GM18519 (cell line): ENCODE data around the gene TENM4.

ENCODE experiments used
- ATAC-seq: cut with Tn5 transposase; IDR thresholded peaks from one replicate; pipeline ENCODE4 v1.9.1; 2021; ENCODE audit warnings: mild to moderate bottlenecking, moderate library complexity; ENCODE audit not compliant: unreplicated experiment, low FRiP score

Gene TENM4

DNA sequence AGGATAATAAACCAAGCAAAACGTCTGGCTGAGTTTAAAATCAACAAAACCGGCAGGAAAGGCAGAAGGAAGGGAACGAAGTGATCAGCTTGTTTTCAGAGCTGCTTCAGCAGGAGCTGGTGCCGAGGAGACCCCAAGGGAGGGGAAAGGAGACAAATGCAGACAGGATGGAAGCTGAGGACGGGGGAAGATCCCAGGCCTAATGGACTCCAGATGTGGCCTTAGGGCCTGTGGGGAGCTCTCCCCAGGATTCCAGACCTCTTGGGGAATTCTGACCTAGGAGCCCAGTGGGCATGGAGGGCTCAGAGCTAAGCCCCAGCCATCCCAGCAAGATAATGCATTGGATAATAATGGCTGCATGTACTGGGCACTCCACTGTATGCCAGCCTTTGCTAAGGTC is 654.7 kb downstream of the TENM4 start:
- ATAC-seq = no peak

DNA sequence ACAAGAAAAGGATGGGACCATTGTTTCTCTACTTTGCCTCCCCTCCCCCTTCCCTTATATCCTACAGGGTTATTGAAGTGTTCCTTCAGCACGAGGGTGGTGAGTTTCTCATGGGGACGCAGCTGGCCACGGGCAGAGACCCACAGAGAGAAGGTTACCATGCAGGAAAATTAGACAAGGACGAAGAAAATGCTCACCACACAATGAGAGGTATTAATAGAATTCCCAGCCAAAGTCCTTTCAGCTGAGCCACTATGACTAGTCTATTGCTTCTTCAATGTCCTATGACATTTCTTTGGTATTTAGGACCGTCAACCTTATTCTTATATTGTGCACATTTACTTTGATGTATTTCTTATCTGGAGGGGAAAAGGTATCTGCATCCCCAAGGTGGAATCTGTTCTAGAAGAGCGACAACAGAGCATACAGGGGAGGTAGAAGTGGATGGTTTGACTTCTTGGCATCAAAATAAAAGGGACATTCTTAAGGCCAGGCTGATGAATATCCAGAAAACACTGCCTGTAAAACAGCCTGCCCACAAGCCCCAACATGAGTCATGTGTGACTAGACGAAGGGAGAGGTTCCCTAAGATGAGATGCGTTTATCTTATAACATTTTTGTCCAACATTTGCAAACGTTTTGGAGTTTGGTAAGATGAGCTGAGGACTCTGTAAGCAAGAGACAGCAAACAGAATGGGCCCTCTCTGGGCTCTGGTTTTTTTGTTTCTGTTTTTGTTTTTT is 656.3 kb downstream of the TENM4 start:
- ATAC-seq = no peak

DNA sequence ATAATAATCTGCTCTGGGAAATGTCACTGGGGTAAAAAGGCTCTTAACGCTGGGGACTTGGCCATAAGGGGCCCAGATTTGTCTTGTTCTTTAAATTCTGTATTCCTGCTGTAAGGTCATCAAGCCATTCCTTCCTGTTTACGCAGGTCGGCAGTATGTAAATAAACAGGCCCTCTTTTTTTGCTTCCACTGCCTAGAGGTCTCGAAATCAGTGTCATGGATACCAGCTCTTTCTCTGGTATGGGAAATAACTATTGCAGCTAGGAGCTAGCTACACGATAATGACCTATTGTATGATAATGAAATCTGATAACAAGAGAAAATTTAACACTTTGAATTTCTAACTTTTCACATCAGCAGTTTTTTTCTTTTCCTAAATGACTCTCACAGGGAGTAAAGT is 657.0 kb downstream of the TENM4 start:
- no peak for ATAC-seq

DNA sequence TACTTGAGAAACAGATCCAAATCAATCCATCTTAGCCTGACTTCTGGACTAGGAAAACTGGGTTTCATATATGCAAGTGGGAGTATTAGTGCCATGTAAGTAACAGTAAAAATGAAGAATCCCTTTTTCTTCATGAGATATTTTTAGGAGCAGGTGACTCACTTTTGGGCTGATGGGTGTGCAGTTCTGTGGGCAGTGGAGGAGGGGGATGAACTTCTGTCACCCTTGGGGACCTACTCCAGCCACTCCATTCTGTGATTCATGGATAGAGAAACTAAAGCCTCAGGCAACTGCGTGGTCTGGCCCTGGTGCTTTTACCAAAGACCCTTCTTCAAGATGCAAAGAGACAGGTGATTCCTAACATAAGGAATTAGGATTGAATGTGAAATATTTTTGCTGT is 657.5 kb downstream of the TENM4 start:
- no peak for ATAC-seq

DNA sequence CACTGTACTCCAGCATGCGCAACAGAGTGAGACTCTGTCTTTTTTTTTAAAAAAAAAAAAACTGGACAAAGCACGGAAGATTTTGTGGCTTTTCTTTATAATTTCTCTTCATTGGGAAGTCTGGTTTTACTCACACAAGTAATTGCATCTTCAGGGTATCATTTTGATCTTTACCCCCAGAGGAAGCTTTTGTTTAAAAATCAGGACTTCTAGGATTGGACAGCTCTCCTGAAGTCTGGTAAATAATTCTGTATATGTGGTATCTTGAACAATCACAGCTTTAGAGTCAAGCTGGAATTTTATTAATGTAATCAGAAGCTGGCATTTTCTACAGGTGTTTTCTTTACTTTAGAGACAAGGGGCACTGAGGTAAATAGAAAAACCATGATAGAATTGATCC is 658.1 kb downstream of the TENM4 start:
- no peak for ATAC-seq

DNA sequence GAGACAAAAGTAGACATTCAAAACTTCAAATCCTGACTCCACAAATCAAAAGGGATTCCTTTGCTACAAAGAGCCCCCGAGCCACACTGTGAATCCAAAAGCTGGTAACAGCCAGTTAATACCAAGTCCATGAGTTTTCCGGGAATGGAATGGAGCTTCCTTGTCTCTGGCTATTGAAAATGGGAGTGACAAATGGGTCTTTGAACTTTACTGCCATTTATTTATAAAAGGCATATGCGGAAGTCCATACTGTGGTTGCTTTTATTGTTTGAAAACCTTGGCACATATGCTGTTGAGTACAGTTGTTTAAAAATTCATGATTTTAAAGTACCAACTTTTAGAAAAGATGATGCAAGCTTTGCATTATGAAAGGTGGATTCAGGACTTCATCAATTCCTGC is 659.9 kb downstream of the TENM4 start:
- no peak for ATAC-seq

DNA sequence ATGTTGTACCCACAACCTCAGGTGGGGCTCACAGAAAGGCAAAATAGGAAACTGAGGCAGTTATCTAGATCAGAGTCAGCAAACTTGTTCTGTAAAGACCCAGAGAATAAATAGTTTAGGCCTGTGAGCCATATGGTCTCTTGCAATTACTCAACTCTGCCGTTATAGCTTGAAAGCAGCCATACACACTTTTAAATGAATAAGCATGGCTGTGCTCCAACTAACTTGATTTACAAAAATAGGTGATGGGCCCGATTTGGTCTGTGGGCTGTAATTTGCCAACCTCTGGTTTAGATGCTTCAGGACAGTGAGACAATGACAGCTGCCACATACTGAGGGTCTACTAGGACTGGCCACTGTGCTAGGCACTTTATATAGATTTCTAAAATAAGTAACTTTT is 667.3 kb downstream of the TENM4 start:
- ATAC-seq = no peak

DNA sequence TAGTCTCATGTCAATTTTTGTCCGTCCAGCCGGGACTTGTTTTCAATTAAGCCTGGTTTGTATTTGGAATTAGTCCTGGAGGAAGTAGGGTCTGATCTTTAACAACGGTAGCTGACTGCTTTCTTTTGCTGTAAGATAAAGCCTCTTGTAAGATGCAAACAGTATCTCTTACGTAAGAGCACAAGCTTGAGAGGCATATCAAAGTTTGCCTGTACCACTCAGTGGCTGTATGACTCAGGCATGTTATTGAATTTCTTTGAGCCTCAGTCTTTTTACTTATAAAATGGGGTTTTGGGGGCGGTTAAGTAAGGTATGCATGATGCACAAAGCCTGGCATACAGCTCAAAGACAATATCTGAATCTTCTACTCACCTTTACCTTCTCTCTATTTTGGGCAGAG is 667.8 kb downstream of the TENM4 start:
- ATAC-seq = no peak

DNA sequence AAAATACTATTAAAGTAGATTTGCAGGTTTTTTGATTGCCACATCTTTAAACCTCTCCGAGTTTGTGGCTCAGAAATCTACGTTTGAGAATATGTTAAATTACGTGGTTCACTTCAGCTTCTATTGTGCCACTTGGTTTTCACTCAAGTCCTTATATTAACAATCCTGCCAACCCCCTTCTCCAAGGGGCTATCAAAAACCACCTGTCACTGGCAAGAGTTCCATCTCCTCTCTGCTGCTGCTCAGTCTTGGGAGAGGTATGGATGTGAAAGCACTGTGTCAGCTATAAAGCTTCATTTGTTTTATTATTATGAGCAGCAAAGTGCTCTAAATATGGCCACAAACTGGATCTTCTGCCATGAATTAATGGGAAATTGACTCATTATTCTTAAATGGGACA is 668.6 kb downstream of the TENM4 start:
- no peak for ATAC-seq

DNA sequence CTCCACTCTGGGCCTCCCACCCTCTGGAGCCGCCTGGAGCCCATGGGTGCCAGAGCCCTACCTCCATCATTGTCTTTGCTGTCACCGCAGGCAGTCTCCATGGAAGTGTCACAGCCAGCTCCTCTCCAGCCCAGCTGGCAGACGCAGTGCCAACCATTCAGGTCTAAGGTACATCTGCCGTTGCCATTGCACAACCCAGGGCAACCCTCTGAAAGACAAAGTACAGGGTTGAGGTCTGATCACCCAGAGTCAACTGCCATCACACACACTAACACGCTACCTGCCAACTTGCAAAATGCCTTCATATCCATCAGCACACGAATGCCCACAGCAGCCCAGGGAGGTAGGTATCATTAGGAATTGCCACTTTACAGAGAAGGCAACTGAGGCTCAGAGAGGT is 669.9 kb downstream of the TENM4 start:
- no peak for ATAC-seq

DNA sequence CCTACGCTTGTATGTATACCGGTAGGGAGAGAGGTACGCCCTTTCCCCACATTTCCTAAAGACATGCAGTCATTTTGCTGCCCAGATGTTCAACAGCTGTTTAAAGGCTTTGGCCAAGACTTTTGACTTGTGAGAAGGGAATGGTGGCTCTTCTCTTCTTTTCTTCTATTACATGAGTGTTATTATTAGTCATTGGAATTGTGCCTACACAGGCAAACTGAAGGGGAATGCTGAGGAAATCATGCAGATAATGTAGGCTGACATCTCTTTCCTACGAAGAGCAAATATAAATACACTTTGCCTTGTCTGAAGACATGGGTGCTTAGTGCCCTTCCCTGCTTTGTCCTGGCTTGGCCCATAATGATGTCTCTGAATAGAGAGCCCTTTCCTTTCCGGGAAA is 671.9 kb downstream of the TENM4 start:
- ATAC-seq = no peak

DNA sequence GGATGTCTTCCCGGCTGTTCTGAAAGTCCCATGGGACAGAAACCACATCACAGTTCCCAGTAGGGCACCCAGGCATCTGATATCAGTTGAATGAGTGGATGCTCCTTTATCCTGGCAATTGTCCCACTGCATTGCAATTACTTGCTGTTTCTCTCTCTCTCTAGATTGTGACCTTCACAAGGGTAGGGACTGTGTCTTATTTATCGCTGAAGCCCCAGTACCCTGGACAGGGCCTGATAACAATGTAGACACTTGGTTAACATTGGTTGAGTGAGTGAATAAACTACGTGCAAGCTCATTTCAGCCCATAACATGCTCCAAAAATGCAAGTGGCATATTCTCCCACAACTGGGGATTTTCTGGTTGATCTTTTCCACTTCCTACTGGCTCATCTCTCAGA is 672.5 kb downstream of the TENM4 start:
- ATAC-seq = no peak

DNA sequence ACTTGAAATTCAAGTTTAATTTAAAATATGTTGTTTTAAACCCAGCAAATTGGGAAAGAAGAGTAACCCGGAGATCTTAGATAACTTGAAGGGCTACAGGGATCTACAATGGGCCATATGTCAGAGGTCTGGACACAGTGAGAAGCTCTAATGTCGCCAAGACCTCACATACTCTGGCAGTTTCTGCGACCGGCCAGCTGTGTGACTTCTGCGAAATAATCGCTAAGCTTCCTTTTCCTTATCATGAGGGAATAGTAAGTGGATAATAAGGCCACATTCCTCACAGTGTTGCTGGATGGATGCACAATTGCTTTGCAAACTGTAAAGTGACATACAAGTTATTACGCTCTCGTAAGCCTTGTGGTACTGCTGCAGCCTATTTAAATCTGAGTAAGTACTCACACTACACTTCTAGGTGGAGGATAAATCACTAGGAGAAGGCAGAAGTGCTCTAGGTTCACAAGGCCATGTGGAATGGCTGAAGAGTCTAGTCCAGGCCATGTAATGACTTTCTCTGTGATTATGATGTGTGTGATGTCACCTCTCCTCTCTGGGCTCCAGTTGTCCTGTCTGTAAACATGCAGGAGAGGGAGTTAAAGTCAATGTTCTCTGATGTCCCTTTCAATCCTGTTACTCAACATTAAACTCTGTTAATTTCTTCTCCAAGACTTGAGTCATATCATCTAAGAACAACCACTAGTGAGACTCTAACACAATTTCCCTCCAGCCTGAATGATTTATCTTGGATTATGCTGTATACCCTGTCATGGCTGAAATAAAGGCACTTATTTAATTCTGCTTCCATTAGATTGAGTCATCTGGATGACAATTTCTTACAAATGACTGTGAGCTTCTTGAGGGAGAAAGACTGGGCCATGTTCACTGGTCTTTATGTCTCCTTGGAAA is 673.5 kb downstream of the TENM4 start:
- no peak for ATAC-seq

DNA sequence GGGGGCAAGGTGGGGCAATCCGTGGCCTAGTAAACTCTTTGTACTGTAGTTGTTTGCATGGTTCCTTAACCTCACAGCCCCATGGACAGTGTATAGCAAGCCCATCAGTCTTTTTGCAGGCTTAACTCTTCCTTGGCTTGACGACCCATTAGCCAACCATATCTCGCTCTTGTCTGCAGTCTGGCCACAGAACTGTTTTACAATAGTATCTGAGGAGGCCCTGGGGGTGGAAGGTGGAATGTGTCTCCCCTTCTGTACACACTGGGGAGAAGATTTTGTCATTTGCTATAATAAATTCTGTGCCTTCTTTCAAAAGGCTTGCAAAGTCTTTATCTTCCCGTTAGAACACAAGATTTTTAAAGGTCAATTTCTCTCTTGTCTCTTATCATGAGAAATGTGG is 675.9 kb downstream of the TENM4 start:
- ATAC-seq = no peak

DNA sequence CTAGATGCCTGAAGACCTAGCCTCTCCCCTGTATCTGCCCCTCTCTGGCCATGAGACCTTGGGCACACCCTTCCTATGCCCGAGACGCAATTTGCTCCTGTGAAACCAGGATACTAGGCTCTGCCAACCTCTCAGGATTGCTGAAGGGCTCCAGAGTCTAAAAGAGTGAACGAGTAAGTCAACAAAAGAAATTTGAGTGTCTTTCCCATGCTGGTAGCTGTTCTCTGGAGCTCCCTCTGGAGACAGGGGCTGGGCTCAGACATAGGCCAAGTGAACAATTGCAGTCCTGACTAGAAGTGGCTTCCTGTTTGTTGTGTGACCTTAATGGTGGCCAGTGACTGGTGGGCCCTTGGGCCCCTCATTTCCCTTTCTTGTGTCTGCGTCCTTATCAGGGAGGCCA is 677.2 kb downstream of the TENM4 start:
- ATAC-seq = no peak

DNA sequence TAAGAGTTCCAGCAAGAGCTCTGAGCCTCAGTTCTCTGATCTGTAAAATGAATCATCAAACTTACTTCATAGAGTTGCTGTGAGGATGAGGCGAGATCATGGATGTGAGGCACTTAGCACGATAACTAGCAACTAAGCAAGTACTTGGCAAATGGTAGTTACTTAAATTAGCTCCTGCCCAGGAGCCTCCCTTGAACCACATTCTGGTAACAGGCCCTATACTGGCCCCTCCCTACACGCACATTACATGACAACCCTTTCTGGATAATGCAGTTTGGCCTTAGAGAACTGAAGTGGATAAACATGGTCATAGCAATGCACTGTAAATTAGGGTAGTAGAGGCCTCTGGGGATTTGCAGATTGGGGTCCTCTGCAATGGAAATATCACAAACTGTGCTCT is 678.7 kb downstream of the TENM4 start:
- ATAC-seq = no peak

DNA sequence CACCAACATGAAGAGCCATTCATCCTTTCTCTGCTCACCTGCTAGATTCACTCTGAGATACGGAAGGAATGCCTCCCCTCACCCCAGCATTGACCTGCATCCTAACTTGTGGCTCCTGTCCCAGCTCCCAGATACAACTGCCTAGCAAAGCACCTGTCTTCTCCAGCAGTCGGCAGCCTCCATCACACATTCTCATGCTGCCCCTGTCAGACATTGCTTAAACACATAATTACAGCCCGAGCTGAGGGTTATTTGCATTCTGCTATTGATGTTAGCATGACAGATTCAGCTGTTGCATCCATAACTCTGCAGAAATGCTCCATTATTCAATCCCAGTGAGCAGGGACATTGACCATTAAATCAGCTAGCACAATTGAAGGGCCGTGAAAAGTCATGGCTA is 681.8 kb downstream of the TENM4 start:
- ATAC-seq = no peak

DNA sequence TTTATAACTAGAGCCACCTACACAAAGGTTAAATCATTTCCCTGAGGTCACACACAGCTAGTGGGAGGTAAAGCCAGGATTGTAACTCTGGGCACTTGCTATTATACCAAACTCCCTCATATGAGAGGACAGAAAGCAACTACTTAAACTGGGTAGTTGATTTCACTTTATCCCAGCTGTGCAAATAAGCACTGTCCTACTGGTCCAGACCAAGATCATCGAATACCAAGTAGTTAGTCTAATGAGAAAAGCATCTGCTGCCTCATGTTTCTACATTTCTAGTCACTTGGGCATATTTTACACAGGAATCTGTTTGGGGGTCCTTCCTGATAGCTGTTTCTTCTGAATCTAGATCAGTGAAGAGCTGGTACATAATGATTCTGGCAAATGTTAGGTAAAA is 687.5 kb downstream of the TENM4 start:
- ATAC-seq = no peak

DNA sequence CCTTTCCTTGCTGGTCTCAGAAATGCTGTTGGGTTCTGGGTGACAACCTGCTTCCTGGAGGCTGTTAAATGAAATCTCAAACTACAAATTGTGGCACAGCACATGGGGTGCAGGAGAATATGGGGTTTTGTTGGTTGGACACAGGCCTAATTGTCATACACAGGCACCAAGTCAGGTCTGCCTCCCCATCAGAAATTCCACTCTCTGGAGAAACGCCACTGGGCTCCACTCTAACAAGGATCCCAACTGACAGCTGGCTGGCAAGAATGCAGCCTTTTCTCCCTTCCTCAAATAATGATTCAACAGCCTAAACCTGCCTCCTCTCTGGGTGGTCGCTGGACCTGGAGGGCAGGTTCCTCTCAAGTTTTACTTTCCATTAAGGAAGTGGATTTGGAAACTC is 688.3 kb downstream of the TENM4 start:
- no peak for ATAC-seq

DNA sequence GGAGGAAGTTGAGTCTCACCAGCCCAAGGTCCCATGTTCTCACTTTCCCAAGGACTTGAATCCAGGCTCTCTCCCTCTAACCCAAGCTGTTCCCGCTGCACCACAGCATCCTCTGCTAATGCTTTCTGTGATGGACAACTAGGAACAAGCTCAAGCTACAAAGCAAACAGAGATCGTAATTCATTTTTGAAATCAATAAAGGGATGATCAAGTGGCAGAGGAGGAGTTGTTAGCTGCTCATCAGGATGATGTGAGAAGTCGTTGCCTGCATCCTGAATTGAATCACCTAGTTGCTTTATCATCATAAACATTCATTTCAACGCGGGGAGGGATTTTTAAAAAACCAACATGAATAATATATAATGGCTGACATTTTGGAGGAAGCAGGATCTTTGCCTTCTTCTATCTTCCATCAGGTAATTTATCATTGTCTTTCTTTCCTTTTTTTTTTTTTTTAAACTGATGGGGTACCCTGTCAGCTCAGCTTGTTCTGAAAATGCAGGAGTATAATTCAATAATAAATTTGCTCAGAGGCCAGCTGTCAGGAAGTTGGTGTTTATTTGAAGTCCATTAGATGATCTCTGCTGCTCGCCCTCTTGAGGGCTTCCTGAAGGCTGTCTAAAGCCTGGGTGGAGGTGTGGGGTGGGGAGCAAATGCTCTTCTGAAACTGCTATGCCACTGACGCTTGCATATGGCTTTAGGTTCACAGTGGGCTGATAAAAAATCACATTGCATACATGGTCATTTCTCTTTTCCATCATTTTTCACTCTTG is 691.7 kb downstream of the TENM4 start:
- no peak for ATAC-seq

DNA sequence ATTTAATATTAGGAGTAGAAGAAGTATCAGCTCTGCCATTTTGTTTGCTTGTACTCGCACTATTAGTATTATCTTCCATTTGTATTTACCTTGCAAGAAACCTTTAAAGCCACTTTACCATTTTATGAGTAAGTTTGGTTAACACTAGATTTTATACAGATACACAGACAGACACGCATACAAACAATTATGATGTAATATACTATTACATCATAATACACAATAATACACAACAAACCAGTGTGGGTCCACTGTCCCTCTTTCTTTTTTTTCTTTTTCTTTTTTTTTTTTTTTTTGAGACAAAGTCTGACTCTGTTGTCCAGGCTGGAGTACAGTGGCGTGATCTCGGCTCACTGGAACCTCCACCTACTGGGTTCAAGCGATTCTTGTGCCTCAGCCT is 695.9 kb downstream of the TENM4 start:
- ATAC-seq = no peak
